Superior temporal gyrus (tissue), 1 donor: ENCODE results near the gene REXO1.

Experiments used
- DNase-seq: peaks from one replicate; pipeline ENCODE4 v3.0.0-alpha.2; 2016; ENCODE audit errors: extremely low spot score

REXO1 gene

DNA sequence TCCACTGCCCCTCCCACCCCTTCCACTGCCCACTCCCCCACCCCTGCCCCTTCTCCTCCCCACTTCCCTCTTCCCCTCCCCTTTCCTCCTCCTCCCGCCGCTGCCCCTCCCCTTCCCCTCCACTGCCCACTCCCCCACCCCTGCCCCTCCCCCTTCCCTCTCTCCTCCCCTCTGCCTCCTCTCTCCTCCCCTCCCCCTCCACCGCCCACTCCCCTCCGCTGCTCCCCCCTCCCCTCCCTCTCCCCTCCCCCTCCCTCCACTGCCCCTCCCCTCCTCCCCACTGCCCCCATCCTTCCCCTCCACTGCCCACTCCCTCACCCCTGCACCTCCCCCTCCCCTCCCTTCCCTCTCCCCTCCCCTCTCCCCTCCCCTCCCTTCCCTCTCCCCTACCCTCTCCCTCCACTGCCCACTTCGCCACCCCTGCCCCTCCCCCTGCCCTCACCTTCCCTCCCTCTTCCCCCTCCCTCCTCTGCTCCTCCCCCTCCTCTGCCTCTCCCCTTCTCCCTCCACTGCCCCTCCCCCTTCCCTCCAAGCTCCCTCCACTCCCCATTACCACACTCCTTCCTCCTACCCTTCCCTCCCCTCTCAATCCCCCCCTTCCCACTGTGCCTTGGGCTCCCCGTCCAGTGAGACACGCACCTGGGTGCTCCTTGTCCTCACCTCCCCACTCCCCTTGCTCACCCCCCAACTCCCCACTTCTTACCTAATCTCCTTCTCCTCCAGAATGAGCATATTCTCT is 58.1 kb downstream of the REXO1 start:
- DNase-seq = no peak

DNA sequence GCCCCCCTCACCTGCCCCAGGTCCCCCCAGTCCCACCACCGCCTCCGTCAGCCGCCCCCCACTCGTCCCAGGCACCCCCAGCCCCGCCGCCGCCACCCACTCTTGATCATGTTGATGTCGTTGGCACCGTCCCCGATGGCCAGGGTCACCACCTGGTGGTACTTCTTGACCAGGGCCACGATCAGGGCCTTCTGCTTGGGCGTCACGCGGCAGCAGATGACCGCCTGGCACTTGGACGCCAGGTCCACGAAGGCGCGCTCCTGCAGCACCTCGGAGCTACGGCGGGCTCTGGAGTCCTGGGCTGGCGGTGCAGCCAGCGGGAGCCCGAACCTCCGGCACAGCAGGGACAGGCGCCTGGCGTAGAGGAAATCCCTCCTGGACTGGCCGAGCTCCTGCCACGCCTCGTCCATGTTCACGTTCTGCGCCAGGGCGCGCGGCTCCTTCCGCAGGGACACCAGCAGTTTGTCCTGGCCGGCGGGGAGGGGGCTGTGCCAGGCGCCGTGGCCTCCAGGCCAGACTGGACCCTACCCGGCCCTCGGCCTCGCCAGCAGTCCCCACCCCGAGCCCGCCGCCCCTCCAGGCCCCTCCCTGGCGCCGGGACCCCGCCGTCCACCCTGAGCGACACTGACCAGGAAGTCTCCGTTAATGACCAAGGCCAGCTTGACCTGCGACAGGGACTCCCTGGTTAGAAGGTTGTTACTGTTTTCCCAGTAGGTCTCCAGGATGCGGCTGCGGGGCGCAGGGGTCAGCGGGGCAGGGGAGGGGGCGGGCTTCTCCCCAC is 58.8 kb downstream of the REXO1 start:
- no peak for DNase-seq

DNA sequence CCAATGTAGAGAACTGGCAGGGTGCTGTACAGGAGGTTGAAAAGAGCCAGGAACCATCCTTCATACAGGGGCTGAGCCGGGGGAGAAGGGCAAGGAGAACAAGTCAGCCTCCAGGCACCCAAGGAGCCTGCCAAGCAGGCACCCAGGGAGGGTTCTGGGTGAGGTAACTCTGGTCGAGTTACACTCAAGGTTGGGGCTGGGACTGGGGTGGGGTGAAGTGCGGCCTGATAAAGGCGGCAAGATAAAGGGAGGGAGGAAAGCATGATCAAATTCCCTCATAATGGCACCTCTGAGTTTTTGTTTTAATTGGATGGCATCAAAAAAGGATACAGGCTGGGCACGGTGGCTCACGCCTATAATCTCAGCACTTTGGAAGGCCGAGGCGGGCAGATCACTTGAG is 61.2 kb downstream of the REXO1 start:
- no peak for DNase-seq

DNA sequence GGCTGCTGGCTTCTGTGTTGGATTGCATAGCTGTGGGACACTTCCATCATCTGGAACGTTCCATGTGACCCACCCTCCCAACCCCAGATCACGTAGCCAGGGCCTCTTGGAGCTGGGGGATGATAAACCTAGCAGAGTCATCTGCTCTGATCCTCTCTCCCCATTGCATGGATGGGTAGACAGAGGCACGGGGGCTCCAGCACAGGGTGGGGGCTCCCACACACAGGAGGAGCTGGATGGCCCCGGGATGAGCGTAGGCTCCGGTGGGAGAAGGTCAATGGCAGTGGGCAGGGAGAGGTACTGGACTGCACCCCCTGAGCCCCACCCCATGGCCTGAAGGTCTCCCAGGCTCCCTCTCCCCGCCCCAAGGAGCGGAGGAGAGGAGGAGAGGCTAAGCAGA is 61.6 kb downstream of the REXO1 start:
- no peak for DNase-seq

DNA sequence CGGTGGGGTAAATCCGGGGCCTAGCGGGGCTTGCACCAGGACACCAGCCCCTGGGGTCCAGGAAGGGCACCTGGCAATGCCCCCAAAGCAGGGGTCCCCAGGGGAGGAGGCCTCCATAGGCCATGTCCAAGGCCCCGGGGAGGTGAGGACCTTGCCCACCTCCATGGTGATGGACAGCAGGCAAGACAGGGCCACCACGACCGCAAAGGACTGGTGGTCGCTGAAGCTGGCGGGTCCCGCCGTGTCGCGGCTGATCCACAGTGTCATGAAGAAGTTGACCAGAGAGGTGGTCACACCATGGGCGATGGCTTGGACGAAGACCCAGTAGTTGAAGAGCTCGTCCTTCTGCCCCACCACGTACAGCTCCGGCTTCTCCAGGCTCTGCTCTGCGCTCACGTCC is 63.0 kb downstream of the REXO1 start:
- no peak for DNase-seq

DNA sequence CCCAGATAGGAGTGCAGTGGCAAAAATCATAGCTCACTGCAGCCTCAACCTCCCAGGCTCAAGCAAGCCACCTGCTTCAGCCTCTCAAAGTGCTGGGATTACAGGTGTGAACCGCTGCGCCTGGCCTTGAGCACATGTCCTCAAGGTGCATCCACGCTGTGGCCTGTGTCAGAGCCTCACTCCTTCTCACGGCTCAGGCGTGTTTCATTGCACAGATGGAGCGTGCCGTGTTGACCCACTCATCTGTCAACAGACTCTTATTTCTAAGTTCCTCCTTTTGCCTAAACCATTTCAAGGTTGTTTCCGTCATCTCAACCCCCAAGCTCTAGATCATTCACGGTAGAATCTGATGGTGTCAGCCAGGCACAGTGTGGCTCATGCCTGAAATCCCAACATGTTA is 64.4 kb downstream of the REXO1 start:
- no peak for DNase-seq

DNA sequence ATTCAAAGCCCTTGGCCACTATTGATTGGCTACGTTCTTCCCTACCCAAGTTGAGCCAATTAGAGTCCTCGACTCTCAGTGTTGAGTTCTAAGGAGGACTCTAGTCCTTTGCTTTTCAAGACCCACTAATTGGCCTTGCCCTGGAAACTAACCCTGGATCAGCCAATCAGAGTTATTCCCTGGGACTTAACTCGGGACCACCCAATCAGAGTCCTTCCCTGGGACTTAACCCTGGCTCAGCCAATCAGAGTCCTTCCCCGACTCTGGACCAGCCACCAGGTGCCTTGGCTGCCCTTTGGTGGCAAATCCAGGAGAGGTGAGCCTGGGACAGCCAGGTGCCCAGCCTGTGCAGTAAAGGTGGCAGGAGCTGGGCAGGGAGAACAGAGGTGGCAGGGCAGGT is 64.9 kb downstream of the REXO1 start:
- DNase-seq = no peak

DNA sequence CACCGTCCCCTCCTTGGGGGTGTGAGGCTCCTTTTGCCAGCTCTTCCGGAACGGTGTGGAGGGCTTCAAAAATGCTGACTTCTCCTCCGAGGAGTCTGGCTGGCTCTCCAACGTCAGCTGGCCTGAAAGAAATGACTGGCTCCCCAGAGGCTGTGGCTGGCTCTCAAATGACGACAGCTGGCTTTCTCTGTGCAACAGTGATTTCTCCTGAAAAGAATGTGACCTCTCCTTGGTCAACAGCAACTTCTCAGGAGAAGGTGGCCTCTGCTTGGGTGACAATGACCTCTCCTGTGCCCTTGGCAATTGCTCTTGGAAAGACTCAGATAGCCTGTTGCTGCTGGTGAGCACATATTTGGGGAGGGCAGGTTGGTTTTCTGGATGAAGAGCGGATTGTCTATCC is 65.8 kb downstream of the REXO1 start:
- DNase-seq = no peak

DNA sequence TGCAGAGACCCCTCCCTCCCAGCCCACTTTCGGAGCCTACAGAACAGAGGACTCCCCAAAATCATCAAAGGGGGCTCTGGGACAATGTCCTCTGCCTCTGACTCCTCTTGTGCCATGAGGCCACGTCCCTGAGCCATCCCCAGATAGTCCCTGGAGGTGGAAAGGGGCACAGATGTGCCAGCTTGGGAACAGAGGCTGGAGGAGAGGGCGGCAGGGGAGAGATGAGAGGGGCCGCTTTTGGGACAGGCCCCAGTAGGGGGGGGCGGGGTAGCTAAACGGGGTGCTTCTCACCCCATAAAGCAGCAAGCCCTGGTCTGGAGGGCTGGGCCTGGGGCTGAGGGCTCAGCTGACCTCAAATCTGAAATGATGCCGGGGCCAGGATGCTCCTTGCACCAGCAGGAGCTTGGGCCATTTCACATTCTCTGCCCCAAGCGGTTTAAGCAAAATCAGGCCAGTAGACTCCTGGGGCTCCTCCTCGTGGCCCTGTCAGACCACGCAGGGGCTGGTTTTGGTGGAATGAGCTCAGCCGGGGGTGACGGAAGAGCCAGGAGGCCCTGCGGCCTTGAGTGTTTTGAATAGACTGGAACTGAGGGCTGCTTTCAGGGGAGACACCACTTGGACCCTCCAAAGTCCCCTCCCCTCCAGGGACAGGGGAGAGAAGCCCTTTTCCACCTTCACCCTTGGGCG is 67.9 kb downstream of the REXO1 start:
- DNase-seq = no peak

DNA sequence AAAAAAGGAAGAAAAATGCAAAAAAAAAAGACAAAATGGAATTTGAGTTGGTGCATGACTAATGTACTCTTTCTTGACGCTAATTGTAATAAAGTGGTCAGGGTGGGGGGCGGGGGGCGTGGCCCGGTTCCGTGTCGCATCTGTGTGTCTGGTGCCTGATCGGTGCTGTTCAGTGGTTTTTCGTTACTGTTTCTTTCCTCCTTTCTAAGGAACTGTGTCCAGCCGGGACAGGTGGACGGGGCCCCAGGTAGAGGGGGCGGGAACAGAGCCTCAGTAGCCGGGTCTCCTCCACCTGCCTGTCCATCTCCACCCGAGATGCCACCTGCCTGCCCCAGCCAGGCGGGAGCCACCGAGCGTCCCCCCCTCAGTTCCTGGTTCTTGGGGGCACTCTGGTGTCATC is 68.7 kb downstream of the REXO1 start:
- no peak for DNase-seq

DNA sequence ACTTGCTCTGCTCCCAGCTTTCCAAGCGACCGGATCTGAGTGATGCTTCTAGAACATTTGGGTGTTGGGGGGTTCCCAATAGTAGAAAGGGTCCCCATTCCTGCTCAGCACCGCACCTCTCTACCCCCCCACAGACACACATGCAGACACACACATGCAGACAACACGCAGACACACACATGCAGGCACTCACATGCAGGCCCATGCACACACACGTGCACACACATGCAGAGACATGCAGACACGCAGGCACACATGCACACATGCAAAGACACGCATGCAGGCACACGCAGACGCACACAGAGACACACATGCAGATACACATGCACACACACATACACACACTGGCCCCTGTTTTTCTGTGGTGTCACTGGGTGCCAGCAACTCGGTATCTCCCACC is 71.1 kb downstream of the REXO1 start:
- DNase-seq = no peak

DNA sequence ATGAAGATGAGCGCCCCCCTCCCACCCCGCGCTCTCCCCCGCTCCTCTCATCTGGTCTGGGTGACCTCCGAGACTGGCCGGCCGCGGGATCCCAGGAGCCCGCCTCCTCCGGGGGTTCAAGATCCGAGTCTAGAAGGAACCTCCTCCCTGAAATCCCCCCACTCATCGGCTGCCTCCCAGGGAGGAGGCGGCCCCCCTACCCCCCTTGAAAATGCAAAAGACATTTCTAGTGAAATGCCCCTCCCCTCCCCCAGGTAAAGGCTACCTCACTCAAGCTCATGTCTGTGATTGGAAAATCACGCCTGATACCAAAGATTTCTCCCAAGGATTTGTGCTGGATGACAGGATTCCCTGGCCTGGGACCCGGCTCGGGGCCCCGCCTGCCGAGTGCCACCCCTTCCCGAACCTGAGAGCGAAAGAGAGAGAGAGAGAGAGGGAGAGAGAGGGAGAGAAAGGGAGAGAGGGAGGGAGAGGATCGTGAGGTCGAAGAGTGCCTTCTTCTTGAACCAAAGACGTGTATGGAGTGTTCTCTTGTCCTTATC is 71.6 kb downstream of the REXO1 start:
- no peak for DNase-seq

DNA sequence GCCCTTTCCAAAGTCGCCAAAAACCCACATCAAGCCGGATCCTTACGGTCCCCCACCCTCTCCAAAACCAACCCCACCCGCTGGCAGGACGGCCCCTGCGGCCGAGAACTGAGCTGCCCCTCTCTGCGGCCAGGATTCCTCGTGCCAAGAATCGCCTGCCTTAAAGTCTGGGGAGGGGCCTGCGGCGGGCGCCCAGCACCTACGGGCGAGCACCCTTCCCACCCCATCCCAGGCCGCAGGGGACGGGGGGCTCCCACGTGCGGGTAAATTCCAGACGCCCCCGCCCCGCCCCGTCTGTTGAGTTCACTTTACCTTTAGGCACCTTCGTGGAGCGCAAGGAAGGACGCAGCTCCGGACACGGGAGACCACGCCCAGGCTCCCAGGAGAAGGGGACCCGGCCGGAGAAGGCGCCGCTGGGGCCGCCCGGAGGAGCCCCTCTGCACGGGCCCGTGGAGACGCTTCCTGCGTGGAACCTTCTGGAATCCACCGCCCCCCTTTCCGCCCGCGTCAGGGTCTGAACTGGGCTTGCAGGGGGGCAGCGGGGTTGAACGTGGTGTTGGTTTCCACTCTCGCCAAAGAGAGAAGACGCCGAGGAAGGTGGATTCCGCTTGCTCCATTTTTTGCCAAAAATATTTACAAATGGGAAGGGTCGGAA is 72.2 kb downstream of the REXO1 start:
- DNase-seq = no peak

DNA sequence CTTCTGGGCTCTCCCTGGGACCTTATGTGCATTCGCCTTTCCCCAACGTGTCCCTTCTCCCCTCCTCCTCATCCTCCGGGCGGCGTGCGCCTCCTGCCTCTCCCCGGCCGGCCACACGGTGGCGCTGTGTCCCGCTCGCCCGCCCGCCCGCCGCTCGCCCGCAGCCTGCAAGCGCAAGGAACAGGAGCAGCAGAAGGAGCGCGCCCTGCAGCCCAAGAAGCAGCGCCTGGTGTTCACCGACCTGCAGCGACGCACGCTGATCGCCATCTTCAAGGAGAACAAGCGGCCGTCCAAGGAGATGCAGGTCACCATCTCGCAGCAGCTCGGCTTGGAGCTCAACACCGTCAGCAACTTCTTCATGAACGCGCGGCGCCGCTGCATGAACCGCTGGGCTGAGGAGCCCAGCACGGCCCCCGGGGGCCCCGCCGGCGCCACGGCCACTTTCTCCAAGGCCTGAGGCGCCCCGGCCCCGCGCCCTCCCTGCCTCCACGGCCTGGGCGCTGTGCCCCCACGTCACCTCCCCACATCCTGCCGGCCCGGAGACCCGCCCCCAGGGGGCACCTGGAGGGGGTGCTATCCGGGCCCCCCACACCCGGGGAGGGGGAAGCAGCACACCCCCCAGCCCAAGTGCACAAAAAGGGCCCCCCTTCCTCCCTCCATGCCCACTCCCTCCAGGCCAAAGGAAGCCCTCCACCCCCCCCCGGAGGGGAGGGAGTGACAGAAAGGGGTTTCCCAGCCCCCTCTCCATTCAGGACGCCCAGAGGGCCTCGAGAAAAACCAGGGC is 73.1 kb downstream of the REXO1 start:
- no peak for DNase-seq

DNA sequence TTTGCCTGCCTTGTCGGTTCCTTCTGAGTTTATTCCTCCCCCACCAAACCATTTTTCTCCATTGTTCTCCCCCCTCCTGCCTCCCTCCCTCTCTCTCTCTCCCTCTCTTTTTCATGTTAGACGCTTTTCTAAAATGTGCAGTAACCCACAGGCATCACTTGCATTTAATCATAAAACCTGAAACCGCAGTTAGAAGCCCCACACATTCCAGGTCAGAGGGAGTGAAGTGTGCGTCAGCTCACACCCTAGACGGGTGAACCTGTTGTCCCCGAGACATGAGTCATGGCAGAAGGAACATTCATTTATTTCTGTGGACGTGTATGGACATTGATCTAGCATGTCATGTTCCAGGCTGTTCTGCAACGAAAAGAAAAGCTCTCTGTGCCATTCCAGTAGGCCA is 75.1 kb downstream of the REXO1 start:
- DNase-seq = no peak

DNA sequence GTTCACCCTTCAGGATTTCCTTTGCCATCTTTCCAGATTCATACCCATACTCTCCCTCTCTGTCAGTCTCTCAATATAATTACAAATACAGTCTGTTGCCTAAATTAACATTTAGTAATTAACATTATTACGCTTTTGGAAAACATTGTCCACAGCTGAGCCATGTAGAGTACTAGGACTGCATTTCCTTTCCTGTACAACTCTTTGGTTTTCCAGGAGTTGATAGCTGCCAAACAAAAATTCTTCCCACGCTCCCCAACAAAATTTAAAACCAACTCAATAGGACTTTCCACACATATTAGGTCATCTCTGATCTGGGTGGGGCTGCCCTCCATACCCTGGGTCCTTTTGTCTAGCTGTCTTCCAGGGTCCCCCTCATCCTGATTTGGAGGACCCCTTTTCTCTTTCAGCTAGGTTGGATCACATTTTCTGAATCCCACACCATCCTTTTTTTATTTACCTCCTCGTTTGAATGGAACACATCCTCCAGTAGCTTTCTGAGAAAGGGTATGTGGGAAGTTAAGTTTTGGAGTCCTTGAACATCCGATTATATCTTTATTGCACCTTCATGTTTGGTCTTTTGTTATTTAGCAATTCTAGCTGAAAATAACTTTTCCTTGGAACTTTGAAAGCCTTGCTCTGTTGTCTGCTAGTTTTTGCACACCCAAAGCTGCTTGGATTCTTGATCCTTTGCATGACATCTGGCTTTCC is 77.3 kb downstream of the REXO1 start:
- no peak for DNase-seq

DNA sequence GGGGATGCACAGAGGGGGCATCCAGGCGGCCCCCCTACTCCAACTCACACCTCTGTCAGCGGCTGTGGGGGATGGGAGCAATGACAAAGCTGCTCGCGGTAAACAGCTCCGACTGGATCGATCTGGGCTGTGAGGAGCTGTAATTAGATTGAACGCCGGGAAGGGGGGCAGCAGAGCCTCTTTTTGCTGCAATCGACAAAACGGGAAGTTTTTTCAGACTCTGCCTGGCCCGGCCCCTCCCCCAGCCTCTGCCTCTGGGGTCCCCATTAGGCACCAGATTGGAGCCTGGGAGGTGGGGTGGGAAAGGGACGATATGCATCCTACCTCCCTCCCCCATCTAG is 78.7 kb downstream of the REXO1 start:
- DNase-seq = no peak

DNA sequence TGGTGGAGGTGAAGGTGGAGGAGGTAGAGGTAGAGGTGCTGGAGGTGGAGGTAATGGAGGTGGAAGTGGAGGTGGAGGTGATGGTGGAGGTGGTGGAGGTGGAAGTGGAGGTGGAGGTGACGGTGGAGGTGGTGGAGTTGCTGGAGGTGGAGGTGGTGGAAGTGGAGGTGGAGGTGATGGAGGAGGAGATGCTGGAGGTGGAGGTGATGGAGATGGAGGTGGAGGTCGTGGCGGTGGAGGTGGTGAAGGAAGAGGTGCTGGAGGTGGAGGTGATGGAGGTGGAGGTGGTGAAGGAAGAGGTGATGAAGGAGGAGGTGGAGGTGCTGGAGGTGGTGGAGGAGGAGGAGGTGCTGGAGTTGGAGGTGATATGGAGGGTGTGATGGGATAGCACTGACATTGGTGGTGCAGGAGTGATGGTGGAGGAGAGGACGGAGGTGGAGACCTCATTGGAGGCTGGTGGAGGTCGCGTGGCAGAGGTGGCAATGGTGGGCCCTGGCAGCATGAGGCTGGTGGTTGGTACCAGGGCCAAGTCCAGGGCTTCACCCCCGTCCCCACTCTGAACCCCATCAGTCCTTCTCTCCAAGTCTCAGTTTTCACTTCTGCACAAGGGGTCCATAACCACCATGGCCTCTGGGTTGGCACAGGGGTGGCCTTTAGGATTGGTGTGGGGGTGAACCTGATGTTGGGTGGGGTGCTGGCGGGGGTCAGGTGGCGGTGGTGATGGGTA is 79.2 kb downstream of the REXO1 start:
- no peak for DNase-seq

DNA sequence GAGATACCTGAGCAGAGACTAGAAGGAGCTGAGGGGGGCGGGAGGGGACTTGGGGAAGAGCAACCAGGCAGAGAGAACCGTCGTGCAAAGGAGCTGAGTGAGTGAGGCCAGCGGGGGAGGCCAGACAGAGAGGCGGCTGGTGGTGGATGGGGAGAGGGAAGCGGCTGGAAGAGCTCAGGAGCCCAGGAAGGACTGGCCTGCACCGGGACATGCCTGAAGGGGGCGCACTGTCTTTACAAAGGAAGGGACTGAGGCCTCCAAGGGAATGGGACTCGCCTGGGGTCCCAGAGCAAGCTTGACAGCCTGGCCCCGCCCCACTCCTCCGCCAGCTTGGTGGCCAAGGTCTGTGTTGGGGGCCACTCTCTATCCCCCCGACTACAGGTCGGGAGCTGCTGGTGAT is 80.0 kb downstream of the REXO1 start:
- DNase-seq = no peak

DNA sequence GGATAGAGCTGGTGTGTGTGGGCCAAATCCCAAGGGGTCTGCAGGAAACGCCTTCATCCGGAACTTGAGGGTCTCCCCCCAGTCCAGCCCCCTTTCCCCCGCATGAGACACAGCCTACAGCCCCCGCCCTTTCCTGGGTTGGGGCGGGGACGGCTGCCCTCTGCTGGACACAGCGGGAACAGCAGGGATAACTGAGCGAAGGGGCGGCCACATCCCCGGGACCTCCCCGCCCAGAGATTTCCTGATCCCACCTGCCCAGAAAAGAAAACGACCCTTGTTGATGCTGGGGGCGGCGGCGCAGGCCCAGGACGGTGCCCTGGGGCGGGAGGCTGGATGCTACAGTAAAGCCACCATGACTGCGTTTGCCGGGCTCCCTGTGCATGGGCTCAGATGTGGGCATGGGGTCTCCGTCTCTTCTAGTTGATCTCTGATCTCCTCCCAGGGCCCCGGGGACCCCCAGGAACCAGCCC is 80.8 kb downstream of the REXO1 start:
- peak; percentile 13 for DNase-seq
